Activated CD4-positive, alpha-beta T cell treated with anti-CD3 and anti-CD28 coated beads for 24 hours (primary cell): ENCODE data around the gene GPANK1.

Experiments
- DNase-seq, 2 donors: peaks; one replicate each; pipeline ENCODE4 v3.0.0-alpha.2; 2020; ENCODE audit warnings: low read depth in 2 of 2

Gene GPANK1

GRCh38 chr6:31617010-31617409, 47.8 kb downstream of the GPANK1 start:
- DNase-seq: no peak

DNA sequence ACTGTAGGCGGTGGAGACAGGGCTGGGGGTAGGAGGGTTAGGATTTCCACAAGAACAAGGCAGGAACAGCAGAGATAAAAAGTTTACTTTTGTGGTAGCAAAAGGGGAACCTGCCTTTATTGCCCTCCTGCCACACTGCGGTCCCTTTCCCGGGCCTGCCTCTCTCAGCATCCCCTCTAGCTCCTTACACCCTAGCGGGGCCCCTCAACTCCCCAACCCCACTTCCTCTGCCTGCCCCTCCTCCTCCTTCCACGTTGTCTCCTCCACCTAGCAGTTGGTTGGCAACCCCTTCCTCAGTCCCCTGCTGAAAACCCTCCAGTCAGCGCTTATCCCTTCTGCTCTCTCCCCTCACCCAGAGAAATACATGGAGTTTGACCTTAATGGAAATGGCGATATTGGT, 49.0 kb downstream of the GPANK1 start:
- DNase-seq: no peak

GRCh38 chr6:31614684-31615578, 49.9 kb downstream of the GPANK1 start, which contains the start of gene AIF1:
Gene AIF1, plus strand, starts transcription at chr6:31615234. Its CDS starts 96 bp downstream, at chr6:31615330.
- DNase-seq: no peak

GRCh38 chr6:31614075-31614619, 50.6 kb downstream of the GPANK1 start:
- DNase-seq: no peak
